ENCODE measurements around the gene MUC20. TPM values are rescaled to one million over a fixed set of nuclear protein-coding genes. Genes with fewer than 3 reads are reported as not detected.

MUC20 gene
- total and polyA plus RNA-seq, 2 of the 8 experiments (the other 6 are each of a cell fraction or from before 2014, with no cell fraction given): 0.24 to 0.26 TPM

DNA sequence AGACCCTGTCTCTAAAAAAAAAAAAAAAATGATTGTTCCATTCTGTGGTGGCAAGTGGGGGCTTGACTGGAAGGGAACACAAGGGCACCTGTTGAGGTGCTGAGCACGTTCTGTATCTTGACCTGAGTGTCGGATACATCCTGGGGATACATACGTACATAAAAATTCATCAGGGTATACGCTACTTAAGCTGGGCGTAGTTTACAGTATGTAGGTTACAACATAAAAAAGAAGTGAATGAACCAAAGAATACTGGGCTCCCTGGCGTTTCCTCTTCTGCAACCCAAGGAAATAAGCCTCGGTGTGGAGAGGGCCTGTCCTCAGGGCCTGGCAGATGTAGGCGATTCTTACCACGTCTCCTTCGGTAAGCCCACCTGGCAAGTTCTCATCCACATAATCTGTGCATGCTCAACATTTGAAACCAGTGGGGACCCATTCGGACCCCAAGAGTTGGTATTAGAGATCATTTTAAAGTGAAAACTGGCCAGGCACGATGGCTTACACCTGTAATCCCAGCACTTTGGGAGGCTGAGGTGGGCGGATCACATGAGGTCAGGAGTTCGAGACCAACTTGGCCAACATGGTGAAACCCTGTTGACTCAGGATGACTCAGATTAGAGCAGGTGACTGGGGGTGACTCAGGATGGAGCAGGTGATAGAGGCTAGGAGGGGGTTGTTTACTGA, 5.1 kb upstream of the MUC20 start (continued):
- TF ChIP-seq, protein P1, sequence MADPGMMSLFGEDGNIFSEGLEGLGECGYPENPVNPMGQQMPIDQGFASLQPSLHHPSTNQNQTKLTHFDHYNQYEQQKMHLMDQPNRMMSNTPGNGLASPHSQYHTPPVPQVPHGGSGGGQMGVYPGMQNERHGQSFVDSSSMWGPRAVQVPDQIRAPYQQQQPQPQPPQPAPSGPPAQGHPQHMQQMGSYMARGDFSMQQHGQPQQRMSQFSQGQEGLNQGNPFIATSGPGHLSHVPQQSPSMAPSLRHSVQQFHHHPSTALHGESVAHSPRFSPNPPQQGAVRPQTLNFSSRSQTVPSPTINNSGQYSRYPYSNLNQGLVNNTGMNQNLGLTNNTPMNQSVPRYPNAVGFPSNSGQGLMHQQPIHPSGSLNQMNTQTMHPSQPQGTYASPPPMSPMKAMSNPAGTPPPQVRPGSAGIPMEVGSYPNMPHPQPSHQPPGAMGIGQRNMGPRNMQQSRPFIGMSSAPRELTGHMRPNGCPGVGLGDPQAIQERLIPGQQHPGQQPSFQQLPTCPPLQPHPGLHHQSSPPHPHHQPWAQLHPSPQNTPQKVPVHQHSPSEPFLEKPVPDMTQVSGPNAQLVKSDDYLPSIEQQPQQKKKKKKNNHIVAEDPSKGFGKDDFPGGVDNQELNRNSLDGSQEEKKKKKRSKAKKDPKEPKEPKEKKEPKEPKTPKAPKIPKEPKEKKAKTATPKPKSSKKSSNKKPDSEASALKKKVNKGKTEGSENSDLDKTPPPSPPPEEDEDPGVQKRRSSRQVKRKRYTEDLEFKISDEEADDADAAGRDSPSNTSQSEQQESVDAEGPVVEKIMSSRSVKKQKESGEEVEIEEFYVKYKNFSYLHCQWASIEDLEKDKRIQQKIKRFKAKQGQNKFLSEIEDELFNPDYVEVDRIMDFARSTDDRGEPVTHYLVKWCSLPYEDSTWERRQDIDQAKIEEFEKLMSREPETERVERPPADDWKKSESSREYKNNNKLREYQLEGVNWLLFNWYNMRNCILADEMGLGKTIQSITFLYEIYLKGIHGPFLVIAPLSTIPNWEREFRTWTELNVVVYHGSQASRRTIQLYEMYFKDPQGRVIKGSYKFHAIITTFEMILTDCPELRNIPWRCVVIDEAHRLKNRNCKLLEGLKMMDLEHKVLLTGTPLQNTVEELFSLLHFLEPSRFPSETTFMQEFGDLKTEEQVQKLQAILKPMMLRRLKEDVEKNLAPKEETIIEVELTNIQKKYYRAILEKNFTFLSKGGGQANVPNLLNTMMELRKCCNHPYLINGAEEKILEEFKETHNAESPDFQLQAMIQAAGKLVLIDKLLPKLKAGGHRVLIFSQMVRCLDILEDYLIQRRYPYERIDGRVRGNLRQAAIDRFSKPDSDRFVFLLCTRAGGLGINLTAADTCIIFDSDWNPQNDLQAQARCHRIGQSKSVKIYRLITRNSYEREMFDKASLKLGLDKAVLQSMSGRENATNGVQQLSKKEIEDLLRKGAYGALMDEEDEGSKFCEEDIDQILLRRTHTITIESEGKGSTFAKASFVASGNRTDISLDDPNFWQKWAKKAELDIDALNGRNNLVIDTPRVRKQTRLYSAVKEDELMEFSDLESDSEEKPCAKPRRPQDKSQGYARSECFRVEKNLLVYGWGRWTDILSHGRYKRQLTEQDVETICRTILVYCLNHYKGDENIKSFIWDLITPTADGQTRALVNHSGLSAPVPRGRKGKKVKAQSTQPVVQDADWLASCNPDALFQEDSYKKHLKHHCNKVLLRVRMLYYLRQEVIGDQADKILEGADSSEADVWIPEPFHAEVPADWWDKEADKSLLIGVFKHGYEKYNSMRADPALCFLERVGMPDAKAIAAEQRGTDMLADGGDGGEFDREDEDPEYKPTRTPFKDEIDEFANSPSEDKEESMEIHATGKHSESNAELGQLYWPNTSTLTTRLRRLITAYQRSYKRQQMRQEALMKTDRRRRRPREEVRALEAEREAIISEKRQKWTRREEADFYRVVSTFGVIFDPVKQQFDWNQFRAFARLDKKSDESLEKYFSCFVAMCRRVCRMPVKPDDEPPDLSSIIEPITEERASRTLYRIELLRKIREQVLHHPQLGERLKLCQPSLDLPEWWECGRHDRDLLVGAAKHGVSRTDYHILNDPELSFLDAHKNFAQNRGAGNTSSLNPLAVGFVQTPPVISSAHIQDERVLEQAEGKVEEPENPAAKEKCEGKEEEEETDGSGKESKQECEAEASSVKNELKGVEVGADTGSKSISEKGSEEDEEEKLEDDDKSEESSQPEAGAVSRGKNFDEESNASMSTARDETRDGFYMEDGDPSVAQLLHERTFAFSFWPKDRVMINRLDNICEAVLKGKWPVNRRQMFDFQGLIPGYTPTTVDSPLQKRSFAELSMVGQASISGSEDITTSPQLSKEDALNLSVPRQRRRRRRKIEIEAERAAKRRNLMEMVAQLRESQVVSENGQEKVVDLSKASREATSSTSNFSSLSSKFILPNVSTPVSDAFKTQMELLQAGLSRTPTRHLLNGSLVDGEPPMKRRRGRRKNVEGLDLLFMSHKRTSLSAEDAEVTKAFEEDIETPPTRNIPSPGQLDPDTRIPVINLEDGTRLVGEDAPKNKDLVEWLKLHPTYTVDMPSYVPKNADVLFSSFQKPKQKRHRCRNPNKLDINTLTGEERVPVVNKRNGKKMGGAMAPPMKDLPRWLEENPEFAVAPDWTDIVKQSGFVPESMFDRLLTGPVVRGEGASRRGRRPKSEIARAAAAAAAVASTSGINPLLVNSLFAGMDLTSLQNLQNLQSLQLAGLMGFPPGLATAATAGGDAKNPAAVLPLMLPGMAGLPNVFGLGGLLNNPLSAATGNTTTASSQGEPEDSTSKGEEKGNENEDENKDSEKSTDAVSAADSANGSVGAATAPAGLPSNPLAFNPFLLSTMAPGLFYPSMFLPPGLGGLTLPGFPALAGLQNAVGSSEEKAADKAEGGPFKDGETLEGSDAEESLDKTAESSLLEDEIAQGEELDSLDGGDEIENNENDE (IDR thresholded peaks at IDR 0.05; ENCODE audit: insufficient replicate concordance, low read length): no peak
- TF ChIP-seq KDM4A (IDR thresholded peaks at IDR 0.05; ENCODE audit: low read depth, low read length, severe bottlenecking) (no peak), YY1 (IDR thresholded peaks at IDR 0.05; ENCODE audit: low read depth, low read length) (no peak), POLR2A (IDR thresholded peaks at IDR 0.05; ENCODE audit: control extremely low read depth in 1 of 2, low read depth in 2 of 2, low read length in 2 of 2) (no peak), SP1 (IDR thresholded peaks at IDR 0.05; ENCODE audit: low read depth, low read length) (no peak), JUN (IDR thresholded peaks at IDR 0.05; ENCODE audit: low read depth, low read length) (no peak), TCF12 (IDR thresholded peaks at IDR 0.05; ENCODE audit: low read depth, low read length) (no peak), KDM5A (IDR thresholded peaks at IDR 0.05; ENCODE audit: low read length) (no peak), SP2 (IDR thresholded peaks at IDR 0.05; ENCODE audit: low read length) (no peak)
- TF ChIP-seq, protein P2, sequence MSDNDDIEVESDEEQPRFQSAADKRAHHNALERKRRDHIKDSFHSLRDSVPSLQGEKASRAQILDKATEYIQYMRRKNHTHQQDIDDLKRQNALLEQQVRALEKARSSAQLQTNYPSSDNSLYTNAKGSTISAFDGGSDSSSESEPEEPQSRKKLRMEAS (IDR thresholded peaks at IDR 0.05): no peak
- TF ChIP-seq, protein P3, sequence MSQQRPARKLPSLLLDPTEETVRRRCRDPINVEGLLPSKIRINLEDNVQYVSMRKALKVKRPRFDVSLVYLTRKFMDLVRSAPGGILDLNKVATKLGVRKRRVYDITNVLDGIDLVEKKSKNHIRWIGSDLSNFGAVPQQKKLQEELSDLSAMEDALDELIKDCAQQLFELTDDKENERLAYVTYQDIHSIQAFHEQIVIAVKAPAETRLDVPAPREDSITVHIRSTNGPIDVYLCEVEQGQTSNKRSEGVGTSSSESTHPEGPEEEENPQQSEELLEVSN (IDR thresholded peaks at IDR 0.05): no peak

All from H1 (cell line).